IPS-18a (cell line): ENCODE data around the gene PCGF1.

ENCODE experiments used
- H3K27ac ChIP-seq: one replicate; pipeline ENCODE4 v1.5.1; 2013; ENCODE audit warnings: low read length
- H3K27me3 ChIP-seq: one replicate; pipeline ENCODE4 v1.6.1; 2013; ENCODE audit warnings: mild to moderate bottlenecking, low read length; ENCODE audit not compliant: control insufficient read depth, insufficient read depth
- H3K36me3 ChIP-seq: one replicate; pipeline ENCODE4 v1.6.1; 2013; ENCODE audit warnings: low read depth, low read length; ENCODE audit not compliant: control insufficient read depth
- H3K4me1 ChIP-seq: one replicate; pipeline ENCODE4 v1.6.1; 2013; ENCODE audit warnings: low read depth, low read length; ENCODE audit not compliant: control insufficient read depth
- H3K4me3 ChIP-seq: one replicate; pipeline ENCODE4 v1.5.1; 2013; ENCODE audit warnings: low read length
- H3K9ac ChIP-seq: one replicate; pipeline ENCODE4 v1.6.1; 2013; ENCODE audit warnings: mild to moderate bottlenecking, low read length, moderate library complexity
- H3K9me3 ChIP-seq: one replicate; pipeline ENCODE4 v1.6.1; 2013; ENCODE audit warnings: low read depth, low read length; ENCODE audit not compliant: control insufficient read depth

Gene PCGF1

GRCh38 chr2:74524955-74525716 lies 17.6 kb upstream of the PCGF1 start:
- no peak overlapping the region for H3K27ac ChIP-seq
- H3K9me3 ChIP-seq = no peaks in the 10 kb centered on the region
- peaks cover 35% of the 10 kb centered on the region for H3K27me3 ChIP-seq
- no peak overlapping the region for H3K9ac ChIP-seq
- peaks cover 14% of the 10 kb centered on the region for H3K36me3 ChIP-seq
- H3K4me3 ChIP-seq = no peak overlapping the region
- no peaks in the 10 kb centered on the region for H3K4me1 ChIP-seq

- Histone ChIP-seq H3K36me3 (peaks cover 14% of the 10 kb centered on the region), H3K4me1 (no peaks in the 10 kb centered on the region), H3K9ac (no peak overlapping the region), H3K4me3 (no peak overlapping the region), H3K27ac (no peak overlapping the region), H3K27me3 (peaks cover 47% of the 10 kb centered on the region), H3K9me3 (no peaks in the 10 kb centered on the region)
Measured at GRCh38 chr2:74524005-74524404, 16.5 kb upstream of the PCGF1 start.

GRCh38 chr2:74522516-74522915 lies 15.0 kb upstream of the PCGF1 start:
- H3K9ac ChIP-seq = no peak overlapping the region
- H3K36me3 ChIP-seq = peaks cover 13% of the 10 kb centered on the region
- H3K9me3 ChIP-seq = no peaks in the 10 kb centered on the region
- H3K27ac ChIP-seq = no peak overlapping the region
- no peak overlapping the region for H3K4me3 ChIP-seq
- H3K27me3 ChIP-seq = peaks cover 61% of the 10 kb centered on the region
- no peaks in the 10 kb centered on the region for H3K4me1 ChIP-seq

GRCh38 chr2:74516650-74517049 lies 9.2 kb upstream of the PCGF1 start:
- no peaks in the 10 kb centered on the region for H3K4me1 ChIP-seq
- H3K36me3 ChIP-seq = no peaks in the 10 kb centered on the region
- H3K4me3 ChIP-seq = no peak overlapping the region
- H3K9me3 ChIP-seq = no peaks in the 10 kb centered on the region
- H3K9ac ChIP-seq = no peak overlapping the region
- H3K27ac ChIP-seq = no peak overlapping the region
- H3K27me3 ChIP-seq = peaks cover 100% of the 10 kb centered on the region

GRCh38 chr2:74515981-74516633 lies 8.6 kb upstream of the PCGF1 start:
- H3K4me3 ChIP-seq = peak overlapping the region; percentile 32
- no peaks in the 10 kb centered on the region for H3K4me1 ChIP-seq
- no peaks in the 10 kb centered on the region for H3K9me3 ChIP-seq
- peaks cover 100% of the 10 kb centered on the region for H3K27me3 ChIP-seq
- no peaks in the 10 kb centered on the region for H3K36me3 ChIP-seq
- H3K27ac ChIP-seq = no peak overlapping the region
- H3K9ac ChIP-seq = no peak overlapping the region

GRCh38 chr2:74515271-74515980 lies 7.9 kb upstream of the PCGF1 start:
- peaks cover 100% of the 10 kb centered on the region for H3K27me3 ChIP-seq
- H3K9me3 ChIP-seq = no peaks in the 10 kb centered on the region
- no peaks in the 10 kb centered on the region for H3K4me1 ChIP-seq
- no peaks in the 10 kb centered on the region for H3K36me3 ChIP-seq
- peak overlapping the region; percentile 32 for H3K4me3 ChIP-seq
- no peak overlapping the region for H3K9ac ChIP-seq
- no peak overlapping the region for H3K27ac ChIP-seq

GRCh38 chr2:74514368-74515270 lies 7.1 kb upstream of the PCGF1 start, which contains the start of gene TLX2:
Gene TLX2, plus strand, starts transcription at chr2:74514450. Its CDS starts 357 bp downstream, at chr2:74514807.
- Histone ChIP-seq H3K27me3 (peaks cover 100% of the 10 kb centered on the region), H3K9ac (no peak within 1 kb of the TSS), H3K27ac (no peak within 1 kb of the TSS), H3K4me1 (no peaks in the 10 kb centered on the region), H3K9me3 (no peaks in the 10 kb centered on the region), H3K36me3 (no peaks in the 10 kb centered on the region), H3K4me3 (peak within 1 kb of the TSS; percentile 37)

- H3K9me3 ChIP-seq = no peaks in the 10 kb centered on the region
- H3K9ac ChIP-seq = no peak overlapping the region
- H3K36me3 ChIP-seq = no peaks in the 10 kb centered on the region
- H3K4me1 ChIP-seq = peaks cover under 1% of the 10 kb centered on the region
- H3K27ac ChIP-seq = no peak overlapping the region
- H3K4me3 ChIP-seq = peak overlapping the region; percentile 37
- H3K27me3 ChIP-seq = peaks cover 100% of the 10 kb centered on the region
Measured at GRCh38 chr2:74513605-74514367, 6.3 kb upstream of the PCGF1 start.

GRCh38 chr2:74512744-74513604 lies 5.5 kb upstream of the PCGF1 start:
- Histone ChIP-seq H3K36me3 (no peaks in the 10 kb centered on the region), H3K4me3 (peak overlapping the region; percentile 37), H3K27ac (no peak overlapping the region), H3K9ac (no peak overlapping the region), H3K27me3 (peaks cover 100% of the 10 kb centered on the region), H3K4me1 (peaks cover 7% of the 10 kb centered on the region), H3K9me3 (no peaks in the 10 kb centered on the region)
